ENCODE results near the gene RBMS3. TPM values are rescaled to one million over a fixed set of nuclear protein-coding genes. Genes with fewer than 3 reads are reported as not detected.

The RBMS3 gene
- total and polyA plus RNA-seq, 2 of the 13 experiments (the other 11 are each of a cell fraction or from before 2014, with no cell fraction given) = not detected

DNA sequence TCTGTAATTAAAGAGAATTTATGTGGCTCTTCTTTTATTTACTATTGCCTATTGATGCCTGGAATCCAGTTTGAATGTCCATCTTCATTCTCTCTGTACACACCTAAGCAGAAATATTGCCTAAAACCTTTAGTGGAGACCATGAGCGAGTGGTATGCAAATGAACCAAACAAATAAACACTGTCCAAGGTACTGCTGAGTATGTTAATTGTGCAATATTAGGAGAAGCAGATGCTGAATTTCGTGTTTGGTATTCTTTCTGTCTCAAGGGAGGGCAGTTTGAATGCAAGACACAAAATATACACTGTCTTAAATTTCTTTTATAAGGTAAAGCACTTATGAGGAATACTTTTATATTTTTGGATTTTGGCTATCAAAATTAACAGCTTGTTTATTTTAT, 440.9 kb downstream of the RBMS3 start (continued):
- TF ChIP-seq, protein P1, sequence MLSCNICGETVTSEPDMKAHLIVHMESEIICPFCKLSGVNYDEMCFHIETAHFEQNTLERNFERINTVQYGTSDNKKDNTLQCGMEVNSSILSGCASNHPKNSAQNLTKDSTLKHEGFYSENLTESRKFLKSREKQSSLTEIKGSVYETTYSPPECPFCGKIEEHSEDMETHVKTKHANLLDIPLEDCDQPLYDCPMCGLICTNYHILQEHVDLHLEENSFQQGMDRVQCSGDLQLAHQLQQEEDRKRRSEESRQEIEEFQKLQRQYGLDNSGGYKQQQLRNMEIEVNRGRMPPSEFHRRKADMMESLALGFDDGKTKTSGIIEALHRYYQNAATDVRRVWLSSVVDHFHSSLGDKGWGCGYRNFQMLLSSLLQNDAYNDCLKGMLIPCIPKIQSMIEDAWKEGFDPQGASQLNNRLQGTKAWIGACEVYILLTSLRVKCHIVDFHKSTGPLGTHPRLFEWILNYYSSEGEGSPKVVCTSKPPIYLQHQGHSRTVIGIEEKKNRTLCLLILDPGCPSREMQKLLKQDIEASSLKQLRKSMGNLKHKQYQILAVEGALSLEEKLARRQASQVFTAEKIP (CRISPR knock-in tag; IDR thresholded peaks at IDR 0.05; ENCODE audit: borderline replicate concordance) = no peak
- TF ChIP-seq, protein P2, sequence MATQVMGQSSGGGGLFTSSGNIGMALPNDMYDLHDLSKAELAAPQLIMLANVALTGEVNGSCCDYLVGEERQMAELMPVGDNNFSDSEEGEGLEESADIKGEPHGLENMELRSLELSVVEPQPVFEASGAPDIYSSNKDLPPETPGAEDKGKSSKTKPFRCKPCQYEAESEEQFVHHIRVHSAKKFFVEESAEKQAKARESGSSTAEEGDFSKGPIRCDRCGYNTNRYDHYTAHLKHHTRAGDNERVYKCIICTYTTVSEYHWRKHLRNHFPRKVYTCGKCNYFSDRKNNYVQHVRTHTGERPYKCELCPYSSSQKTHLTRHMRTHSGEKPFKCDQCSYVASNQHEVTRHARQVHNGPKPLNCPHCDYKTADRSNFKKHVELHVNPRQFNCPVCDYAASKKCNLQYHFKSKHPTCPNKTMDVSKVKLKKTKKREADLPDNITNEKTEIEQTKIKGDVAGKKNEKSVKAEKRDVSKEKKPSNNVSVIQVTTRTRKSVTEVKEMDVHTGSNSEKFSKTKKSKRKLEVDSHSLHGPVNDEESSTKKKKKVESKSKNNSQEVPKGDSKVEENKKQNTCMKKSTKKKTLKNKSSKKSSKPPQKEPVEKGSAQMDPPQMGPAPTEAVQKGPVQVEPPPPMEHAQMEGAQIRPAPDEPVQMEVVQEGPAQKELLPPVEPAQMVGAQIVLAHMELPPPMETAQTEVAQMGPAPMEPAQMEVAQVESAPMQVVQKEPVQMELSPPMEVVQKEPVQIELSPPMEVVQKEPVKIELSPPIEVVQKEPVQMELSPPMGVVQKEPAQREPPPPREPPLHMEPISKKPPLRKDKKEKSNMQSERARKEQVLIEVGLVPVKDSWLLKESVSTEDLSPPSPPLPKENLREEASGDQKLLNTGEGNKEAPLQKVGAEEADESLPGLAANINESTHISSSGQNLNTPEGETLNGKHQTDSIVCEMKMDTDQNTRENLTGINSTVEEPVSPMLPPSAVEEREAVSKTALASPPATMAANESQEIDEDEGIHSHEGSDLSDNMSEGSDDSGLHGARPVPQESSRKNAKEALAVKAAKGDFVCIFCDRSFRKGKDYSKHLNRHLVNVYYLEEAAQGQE (IDR thresholded peaks at IDR 0.05; ENCODE audit: borderline replicate concordance in 1 of 2, low read depth in 1 of 2, low read length in 2 of 2) = peak in 1 of 2 experiments; percentile 42; a peak in 1 of 4 replicates
- TF ChIP-seq ZNF674 (CRISPR knock-in tag; IDR thresholded peaks at IDR 0.05; ENCODE audit: low read depth) (no peak), ZNF44 (CRISPR knock-in tag; IDR thresholded peaks at IDR 0.05) (no peak)
- TF ChIP-seq, protein P3, sequence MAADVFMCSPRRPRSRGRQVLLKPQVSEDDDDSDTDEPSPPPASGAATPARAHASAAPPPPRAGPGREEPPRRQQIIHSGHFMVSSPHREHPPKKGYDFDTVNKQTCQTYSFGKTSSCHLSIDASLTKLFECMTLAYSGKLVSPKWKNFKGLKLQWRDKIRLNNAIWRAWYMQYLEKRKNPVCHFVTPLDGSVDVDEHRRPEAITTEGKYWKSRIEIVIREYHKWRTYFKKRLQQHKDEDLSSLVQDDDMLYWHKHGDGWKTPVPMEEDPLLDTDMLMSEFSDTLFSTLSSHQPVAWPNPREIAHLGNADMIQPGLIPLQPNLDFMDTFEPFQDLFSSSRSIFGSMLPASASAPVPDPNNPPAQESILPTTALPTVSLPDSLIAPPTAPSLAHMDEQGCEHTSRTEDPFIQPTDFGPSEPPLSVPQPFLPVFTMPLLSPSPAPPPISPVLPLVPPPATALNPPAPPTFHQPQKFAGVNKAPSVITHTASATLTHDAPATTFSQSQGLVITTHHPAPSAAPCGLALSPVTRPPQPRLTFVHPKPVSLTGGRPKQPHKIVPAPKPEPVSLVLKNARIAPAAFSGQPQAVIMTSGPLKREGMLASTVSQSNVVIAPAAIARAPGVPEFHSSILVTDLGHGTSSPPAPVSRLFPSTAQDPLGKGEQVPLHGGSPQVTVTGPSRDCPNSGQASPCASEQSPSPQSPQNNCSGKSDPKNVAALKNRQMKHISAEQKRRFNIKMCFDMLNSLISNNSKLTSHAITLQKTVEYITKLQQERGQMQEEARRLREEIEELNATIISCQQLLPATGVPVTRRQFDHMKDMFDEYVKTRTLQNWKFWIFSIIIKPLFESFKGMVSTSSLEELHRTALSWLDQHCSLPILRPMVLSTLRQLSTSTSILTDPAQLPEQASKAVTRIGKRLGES (CRISPR knock-in tag; IDR thresholded peaks at IDR 0.05; ENCODE audit: borderline replicate concordance) = no peak
- TF ChIP-seq, protein P4, sequence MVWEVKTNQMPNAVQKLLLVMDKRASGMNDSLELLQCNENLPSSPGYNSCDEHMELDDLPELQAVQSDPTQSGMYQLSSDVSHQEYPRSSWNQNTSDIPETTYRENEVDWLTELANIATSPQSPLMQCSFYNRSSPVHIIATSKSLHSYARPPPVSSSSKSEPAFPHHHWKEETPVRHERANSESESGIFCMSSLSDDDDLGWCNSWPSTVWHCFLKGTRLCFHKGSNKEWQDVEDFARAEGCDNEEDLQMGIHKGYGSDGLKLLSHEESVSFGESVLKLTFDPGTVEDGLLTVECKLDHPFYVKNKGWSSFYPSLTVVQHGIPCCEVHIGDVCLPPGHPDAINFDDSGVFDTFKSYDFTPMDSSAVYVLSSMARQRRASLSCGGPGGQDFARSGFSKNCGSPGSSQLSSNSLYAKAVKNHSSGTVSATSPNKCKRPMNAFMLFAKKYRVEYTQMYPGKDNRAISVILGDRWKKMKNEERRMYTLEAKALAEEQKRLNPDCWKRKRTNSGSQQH (CRISPR knock-in tag; IDR thresholded peaks at IDR 0.05; ENCODE audit: low read depth) = no peak
